ENCODE results near the gene TMC1. TPM values are rescaled to one million over a fixed set of nuclear protein-coding genes. Genes with fewer than 3 reads are reported as not detected.

Gene TMC1
- total RNA-seq, 1 donor from 2014 or later: not detected

- no peaks in the 10 kb centered on the region for H3K36me3 Mint-ChIP-seq
- Histone ChIP-seq H3K27me3 (no peaks in the 10 kb centered on the region), H3K79me2 (ENCODE audit: low read depth) (no peaks in the 10 kb centered on the region), H4K20me1 (ENCODE audit: low read depth) (no peaks in the 10 kb centered on the region), H3K9me3 (ENCODE audit: low read depth) (no peaks in the 10 kb centered on the region), H3K4me2 (no peak overlapping the region), H2AFZ (replicated peaks) (no peak overlapping the region), H3K4me3 (no peak overlapping the region), H3K27ac (no peak overlapping the region), H3F3A (ENCODE audit: low read depth) (no peaks in the 10 kb centered on the region), H3K36me3 (no peaks in the 10 kb centered on the region), H3K9ac (no peak overlapping the region), H3K4me1 (no peaks in the 10 kb centered on the region)
- no peaks in the 10 kb centered on the region for H3K27me3 Mint-ChIP-seq (ENCODE audit: insufficient read depth, low read depth)
- H3K9me3 Mint-ChIP-seq: no peaks in the 10 kb centered on the region
- no peak for DNase-seq (ENCODE audit: low spot score)
- TF ChIP-seq EZH2 (IDR thresholded peaks at IDR 0.05) (no peak), CTCF (IDR thresholded peaks at IDR 0.05) (peak; percentile 16), EZH2phosphoT487 (IDR thresholded peaks at IDR 0.05) (no peak)
- no peak overlapping the region for H3K27ac Mint-ChIP-seq
- no peaks in the 10 kb centered on the region for H3K4me1 Mint-ChIP-seq
- H3K4me3 Mint-ChIP-seq: no peak overlapping the region
Measured at GRCh38 chr9:72753266-72753893, 232.0 kb downstream of the TMC1 start.

GRCh38 chr9:72755836-72756235 is 234.4 kb downstream of the TMC1 start:
- TF ChIP-seq CTCF (IDR thresholded peaks at IDR 0.05): no peak
- no peak for TF ChIP-seq EZH2phosphoT487 (IDR thresholded peaks at IDR 0.05)
- TF ChIP-seq EZH2 (IDR thresholded peaks at IDR 0.05): no peak
- Histone ChIP-seq H3K27ac (no peak overlapping the region), H3K4me3 (no peak overlapping the region), H2AFZ (replicated peaks) (no peak overlapping the region), H3K9me3 (ENCODE audit: low read depth) (no peaks in the 10 kb centered on the region), H3K9ac (no peak overlapping the region), H3K27me3 (no peaks in the 10 kb centered on the region), H3K36me3 (no peaks in the 10 kb centered on the region), H3K4me1 (no peaks in the 10 kb centered on the region), H3K4me2 (no peak overlapping the region), H3K79me2 (ENCODE audit: low read depth) (no peaks in the 10 kb centered on the region), H3F3A (ENCODE audit: low read depth) (no peaks in the 10 kb centered on the region), H4K20me1 (ENCODE audit: low read depth) (no peaks in the 10 kb centered on the region)
- no peak overlapping the region for H3K27ac Mint-ChIP-seq
- H3K4me1 Mint-ChIP-seq: no peaks in the 10 kb centered on the region
- H3K9me3 Mint-ChIP-seq: no peaks in the 10 kb centered on the region
- no peak overlapping the region for H3K4me3 Mint-ChIP-seq
- H3K36me3 Mint-ChIP-seq: no peaks in the 10 kb centered on the region
- no peaks in the 10 kb centered on the region for H3K27me3 Mint-ChIP-seq (ENCODE audit: insufficient read depth, low read depth)
- DNase-seq (ENCODE audit: low spot score): no peak

- TF ChIP-seq EZH2phosphoT487 (IDR thresholded peaks at IDR 0.05): no peak
- TF ChIP-seq EZH2 (IDR thresholded peaks at IDR 0.05): no peak
- TF ChIP-seq CTCF (IDR thresholded peaks at IDR 0.05): no peak
- no peak overlapping the region for H3K4me3 ChIP-seq
- no peaks in the 10 kb centered on the region for H3K27me3 ChIP-seq
- H3K79me2 ChIP-seq (ENCODE audit: low read depth): no peaks in the 10 kb centered on the region
- Mint-ChIP-seq H3K27ac (no peak overlapping the region), H3K4me3 (no peak overlapping the region), H3K27me3 (ENCODE audit: insufficient read depth, low read depth) (peaks cover 3% of the 10 kb centered on the region), H3K36me3 (no peaks in the 10 kb centered on the region), H3K4me1 (no peaks in the 10 kb centered on the region), H3K9me3 (no peaks in the 10 kb centered on the region)
- no peak overlapping the region for H3K4me2 ChIP-seq
- no peak overlapping the region for H3K9ac ChIP-seq
- no peaks in the 10 kb centered on the region for H4K20me1 ChIP-seq (ENCODE audit: low read depth)
- H3K36me3 ChIP-seq: no peaks in the 10 kb centered on the region
- H3K27ac ChIP-seq: no peak overlapping the region
- DNase-seq (ENCODE audit: low spot score): no peak
- H3K9me3 ChIP-seq (ENCODE audit: low read depth): no peaks in the 10 kb centered on the region
- H3K4me1 ChIP-seq: no peaks in the 10 kb centered on the region
- no peaks in the 10 kb centered on the region for H3F3A ChIP-seq (ENCODE audit: low read depth)
- H2AFZ ChIP-seq (replicated peaks): no peak overlapping the region
Measured at GRCh38 chr9:72758944-72759343, 237.5 kb downstream of the TMC1 start.

Data from neural progenitor cell (in vitro differentiated cells).